K562 (cell line): ENCODE data around the gene CATSPER4. TPM values are rescaled to one million over a fixed set of nuclear protein-coding genes. Genes with fewer than 3 reads are reported as not detected.

Experiments used
- BRD9 ChIP-seq: fragments of 450-650 bp; IDR thresholded peaks from 2 replicates; pipeline ENCODE4 v1.6.1; 2018; ENCODE audit warnings: low read depth; ENCODE audit not compliant: partially characterized antibody
- CBX2 ChIP-seq: fragments of 200-600 bp; sonication (generic); IDR thresholded peaks from one replicate; pipeline ENCODE4 v1.6.1; 2012; ENCODE audit warnings: mild to moderate bottlenecking, low read length, inconsistent platforms; ENCODE audit not compliant: insufficient read depth, poor library complexity, severe bottlenecking
- MBD1 ChIP-seq: fragments of 250-450 bp; sonication (Bioruptor Pico); IDR thresholded peaks from 2 replicates; pipeline ENCODE4 v1.8.0; 2022; ENCODE audit warnings: inconsistent platforms
- NFYB ChIP-seq: IDR thresholded peaks from 2 replicates; pipeline ENCODE4 v1.6.1; 2011; ENCODE audit warnings: mild to moderate bottlenecking, moderate library complexity; ENCODE audit not compliant: insufficient read length; ENCODE audit errors: extremely low read depth
- PHTF2 ChIP-seq: fragments of 250-450 bp; sonication (Bioruptor Pico); IDR thresholded peaks from 2 replicates; pipeline ENCODE4 v1.5.0; 2021; ENCODE audit warnings: mild to moderate bottlenecking
- POLR2AphosphoS5 ChIP-seq: IDR thresholded peaks from 2 replicates; pipeline ENCODE4 v1.6.1; 2011; ENCODE audit warnings: mild to moderate bottlenecking, low read depth, low read length, moderate library complexity; ENCODE audit not compliant: control insufficient read depth, insufficient read depth
- RHOXF2B ChIP-seq: fragments of 250-450 bp; sonication (Bioruptor Pico); conservative IDR thresholded peaks from 2 replicates; pipeline ENCODE4 v1.5.1; 2021
- ZBTB5 ChIP-seq: fragments of 450-650 bp; IDR thresholded peaks from 2 replicates; pipeline ENCODE4 v1.6.1; 2017; ENCODE audit warnings: antibody characterized with exemption
- ZC3H8 ChIP-seq: fragments of 450-650 bp; IDR thresholded peaks from 2 replicates; pipeline ENCODE4 v1.6.1; 2017
- ZNF282 ChIP-seq: sonication (generic); formaldehyde crosslinking; IDR thresholded peaks from 2 replicates; pipeline ENCODE4 v1.8.1; 2023; ENCODE audit warnings: missing genetic modification reagents
- ZNF318 ChIP-seq, 2 experiments: fragments of 450-650 bp; IDR thresholded peaks; 2 replicates each; pipeline ENCODE4 v1.6.1; 2016; ENCODE audit warnings: mild to moderate bottlenecking in 2 of 2, borderline replicate concordance in 1 of 2, low read depth in 1 of 2, moderate library complexity in 1 of 2
- ZNF347 ChIP-seq: fragments of 450-650 bp; formaldehyde crosslinking; IDR thresholded peaks from 2 replicates; pipeline ENCODE4 v1.4.0; 2020; ENCODE audit warnings: low read depth, mild to moderate bottlenecking, moderate library complexity
- ZNF511 ChIP-seq: sonication (generic); formaldehyde crosslinking; IDR thresholded peaks from 2 replicates; pipeline ENCODE4 v1.8.0; 2022; ENCODE audit warnings: mild to moderate bottlenecking, missing genetic modification reagents
- ZSCAN29 ChIP-seq: fragments of 450-650 bp; IDR thresholded peaks from 2 replicates; pipeline ENCODE4 v1.6.1; 2017
- polyA plus RNA-seq, 8 experiments: library from polyadenylated mRNA; depleted of rRNA in 4 of 8; stranded (reverse) in 5 of 8; unstranded in 3 of 8; fragments of >200 nt; fragmentation: Nextera tagmentation in 2 of 8; fragmentation: Illumina TruSeq in 1 of 8; extraction: Ambion mirVana in 2 of 8; extraction: Trizol in 1 of 8; gene quantifications; 2 replicates each; pipeline versions ENCODE4 v1.2.1 to v1.2.3, GENCODE V29; 2011 to 2014; ENCODE audit warnings: inconsistent platforms in 1 of 8, missing spikeins in 1 of 8
- total RNA-seq, 7 experiments: library from RNA; depleted of rRNA in 6 of 7; stranded (reverse); fragments of >200 nt in 6 of 7; fragmentation: Illumina TruSeq in 2 of 7; extraction: Trizol in 2 of 7; gene quantifications; 2 replicates each; pipeline versions ENCODE4 v1.2.1 to v1.2.3, GENCODE V29; 2011 to 2021; ENCODE audit warnings: low replicate concordance in 1 of 7

CATSPER4 gene
- total and polyA plus RNA-seq, 9 of the 15 experiments (the other 6 are each of a cell fraction or from before 2014, with no cell fraction given), result 0.04 to 0.13 TPM; not detected in 7

GRCh38 chr1:26233903-26234643 lies 43.7 kb downstream of the CATSPER4 start, which contains the start of gene CEP85 (continued):
- TF ChIP-seq ZBTB5 (no peak), ZC3H8 (no peak), RHOXF2B (peak; percentile 70), ZNF511 (CRISPR knock-in tag) (no peak), ZSCAN29 (0 out of 2 replicates have a peak, but pooled peaks have one; percentile 63), ZNF318 (IDR thresholded peaks at IDR 0.05; ENCODE audit: borderline replicate concordance in 1 of 2, low read depth in 1 of 2) (no peak), CBX2 (no peak), ZNF347 (CRISPR knock-in tag) (no peak), MBD1 (CRISPR knock-in tag) (no peak), PHTF2 (CRISPR knock-in tag) (no peak), BRD9 (peak; percentile 6), POLR2AphosphoS5 (peak; percentile 89), ZNF282 (no peak), NFYB (peak; percentile 82)
